Lung (tissue), 12 donors: ENCODE data around the gene NT5DC4. TPM values are rescaled to one million over a fixed set of nuclear protein-coding genes. Genes with fewer than 3 reads are reported as not detected.

Experiments
- ATAC-seq: fragments of 200-7000 bp; cut with Tn5 transposase; one replicate; pipeline ENCODE4 v1.9.1; 2020; ENCODE audit warnings: moderate number of reproducible peaks; ENCODE audit not compliant: insufficient read depth, low FRiP score
- DNase-seq, 3 donors: peaks; one replicate each; pipeline ENCODE4 v3.0.0-alpha.2; 2013 to 2017
- H3K27ac ChIP-seq, 2 donors: one replicate each; pipeline ENCODE4 v1.5.1; 2013; ENCODE audit warnings: mild to moderate bottlenecking in 2 of 2, moderate library complexity in 2 of 2, control low read depth in 1 of 2, inconsistent platforms in 1 of 2, low read depth in 1 of 2, low read length in 1 of 2
- H3K27me3 ChIP-seq, 3 donors: one replicate each; pipeline ENCODE4 v1.5.1; 2013; ENCODE audit warnings: low read length in 2 of 3; ENCODE audit not compliant: control insufficient read depth in 3 of 3, insufficient read depth in 3 of 3
- H3K36me3 ChIP-seq, 4 donors: one replicate each; pipeline ENCODE4 v1.5.1; 2013; ENCODE audit warnings: low read length in 4 of 4, mild to moderate bottlenecking in 1 of 4, moderate library complexity in 1 of 4; ENCODE audit not compliant: control insufficient read depth in 4 of 4, insufficient read depth in 4 of 4
- H3K4me1 ChIP-seq, 5 donors: one replicate each; pipeline ENCODE4 v1.5.1; 2013; ENCODE audit warnings: low read length in 5 of 5, mild to moderate bottlenecking in 2 of 5, moderate library complexity in 1 of 5; ENCODE audit not compliant: control insufficient read depth in 5 of 5, insufficient read depth in 5 of 5
- H3K4me3 ChIP-seq: one replicate; pipeline ENCODE4 v1.5.1; 2013; ENCODE audit warnings: mild to moderate bottlenecking, control low read depth, moderate library complexity
- H3K9ac ChIP-seq, 2 donors: one replicate each; pipeline ENCODE4 v1.5.1; 2013; ENCODE audit warnings: low read length in 2 of 2, control low read depth in 1 of 2; ENCODE audit not compliant: insufficient read depth in 1 of 2
- H3K9me3 ChIP-seq, 4 donors: one replicate each; pipeline ENCODE4 v1.5.1; 2013; ENCODE audit warnings: low read length in 3 of 4, mild to moderate bottlenecking in 1 of 4, moderate library complexity in 1 of 4; ENCODE audit not compliant: control insufficient read depth in 4 of 4, insufficient read depth in 3 of 4
- CTCF ChIP-seq: IDR thresholded peaks from 2 replicates; pipeline ENCODE4 v1.5.1; 2012; ENCODE audit warnings: mild to moderate bottlenecking; ENCODE audit errors: control extremely low read depth, extremely low read depth
- WGBS, 2 donors: extraction: QIAGEN DNeasy Blood & Tissue Kit; methylation state at CpG; one replicate each; pipeline ENCODE4 v1.1.7; 2013; 5-methylcytosine and 5-hydroxymethylcytosine counted together
- polyA plus RNA-seq, 2 donors: library from polyadenylated mRNA; stranded (reverse); fragments of 200-250 nt; gene quantifications; one replicate each; pipeline ENCODE4 v1.2.1, GENCODE V29; 2013
- total RNA-seq, 2 donors: library from RNA; depleted of rRNA in 1 of 2; stranded (reverse); fragments of >200 nt in 1 of 2; gene quantifications; one replicate each; pipeline ENCODE4 v1.2.1, GENCODE V29; 2014 to 2021
- donor health status: control.
- donor health status: control.
- donor health status: Bipolar disorder and iron deficiency.
- donor health status: healthy.
- donor health status: DM: yes; HTN: yes; CAD: no.

NT5DC4 gene
- total and polyA plus RNA-seq, 4 donors, result 0.09 to 0.83 (median 0.53) TPM

GRCh38 chr2:112708968-112709367 is 11.9 kb upstream of the NT5DC4 start:
- H3K4me3 ChIP-seq, result no peak overlapping the region
- peak overlapping the region in 1 of 2 donors; percentile 43 for H3K27ac ChIP-seq
- WGBS, 2 donors, result 62 to 69% methylated on average over 10 of the region's 10 CpGs
- H3K9ac ChIP-seq, result no peak overlapping the region
- H3K4me1 ChIP-seq, result peaks cover 0 to 1% (median 0%) of the 10 kb centered on the region in 5 donors
- no peaks in the 10 kb centered on the region for H3K9me3 ChIP-seq
- no peak for TF ChIP-seq CTCF
- DNase-seq (peak in 1 of 3 donors; percentile 39), ATAC-seq (no peak)
- no peaks in the 10 kb centered on the region for H3K27me3 ChIP-seq
- H3K36me3 ChIP-seq, result no peaks in the 10 kb centered on the region

- DNase-seq (no peak), ATAC-seq (no peak)
- Histone ChIP-seq H3K9me3 (no peaks in the 10 kb centered on the region), H3K4me1 (peaks cover 0 to 1% (median 0%) of the 10 kb centered on the region in 5 donors), H3K27me3 (no peaks in the 10 kb centered on the region), H3K4me3 (no peak overlapping the region), H3K27ac (no peak overlapping the region), H3K9ac (no peak overlapping the region), H3K36me3 (no peaks in the 10 kb centered on the region)
- 83 to 91% methylated on average over 6 of the region's 6 CpGs for WGBS, 2 donors
- no peak for TF ChIP-seq CTCF
Measured at GRCh38 chr2:112709703-112710102, 11.1 kb upstream of the NT5DC4 start.

GRCh38 chr2:112710956-112711750 is 9.7 kb upstream of the NT5DC4 start:
- ATAC-seq, result no peak
- no peak overlapping the region for H3K9ac ChIP-seq
- H3K27me3 ChIP-seq, result no peaks in the 10 kb centered on the region
- 81 to 83% methylated on average over 9 of the region's 9 CpGs for WGBS, 2 donors
- DNase-seq, result no peak
- no peaks in the 10 kb centered on the region for H3K9me3 ChIP-seq
- no peak for TF ChIP-seq CTCF
- no peak overlapping the region for H3K27ac ChIP-seq
- H3K4me3 ChIP-seq, result no peak overlapping the region
- H3K36me3 ChIP-seq, result no peaks in the 10 kb centered on the region
- H3K4me1 ChIP-seq, result peaks cover 0 to 1% (median 0%) of the 10 kb centered on the region in 5 donors
